Measurements from ENCODE around the gene LRIG1. TPM values are rescaled to one million over a fixed set of nuclear protein-coding genes. Genes with fewer than 3 reads are reported as not detected.
A peak's percentile ranks its signal among the peaks of the same experiment; 100 is the strongest.

LRIG1 gene
- total RNA-seq, 4 donors from 2014 or later = 44.2 to 96.2 (median 57.6) TPM

DNA sequence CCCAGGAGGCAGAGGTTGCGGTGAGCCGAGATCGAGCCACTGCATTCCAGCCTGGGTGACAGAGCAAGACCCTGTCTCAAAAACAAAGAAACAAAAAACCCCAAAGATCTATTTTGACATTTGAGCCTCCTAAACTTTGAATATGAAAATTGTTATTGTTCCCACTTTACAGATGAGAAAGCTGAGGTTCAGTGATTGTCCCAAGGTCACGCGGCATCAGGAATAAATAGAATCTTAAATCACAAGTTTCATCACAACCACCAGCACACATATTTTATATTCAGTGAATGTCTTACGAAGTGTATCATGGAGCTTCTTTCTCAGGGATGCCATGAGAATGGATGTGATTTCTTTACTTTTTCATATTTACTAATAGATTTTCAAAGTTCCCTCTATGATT, 5.3 kb upstream of the LRIG1 start:
- TF ChIP-seq, protein P1, sequence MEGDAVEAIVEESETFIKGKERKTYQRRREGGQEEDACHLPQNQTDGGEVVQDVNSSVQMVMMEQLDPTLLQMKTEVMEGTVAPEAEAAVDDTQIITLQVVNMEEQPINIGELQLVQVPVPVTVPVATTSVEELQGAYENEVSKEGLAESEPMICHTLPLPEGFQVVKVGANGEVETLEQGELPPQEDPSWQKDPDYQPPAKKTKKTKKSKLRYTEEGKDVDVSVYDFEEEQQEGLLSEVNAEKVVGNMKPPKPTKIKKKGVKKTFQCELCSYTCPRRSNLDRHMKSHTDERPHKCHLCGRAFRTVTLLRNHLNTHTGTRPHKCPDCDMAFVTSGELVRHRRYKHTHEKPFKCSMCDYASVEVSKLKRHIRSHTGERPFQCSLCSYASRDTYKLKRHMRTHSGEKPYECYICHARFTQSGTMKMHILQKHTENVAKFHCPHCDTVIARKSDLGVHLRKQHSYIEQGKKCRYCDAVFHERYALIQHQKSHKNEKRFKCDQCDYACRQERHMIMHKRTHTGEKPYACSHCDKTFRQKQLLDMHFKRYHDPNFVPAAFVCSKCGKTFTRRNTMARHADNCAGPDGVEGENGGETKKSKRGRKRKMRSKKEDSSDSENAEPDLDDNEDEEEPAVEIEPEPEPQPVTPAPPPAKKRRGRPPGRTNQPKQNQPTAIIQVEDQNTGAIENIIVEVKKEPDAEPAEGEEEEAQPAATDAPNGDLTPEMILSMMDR (IDR thresholded peaks at IDR 0.05) = no peak
- ATAC-seq (ENCODE audit: low FRiP score) (no peak), DNase-seq (ENCODE audit: low spot score) (no peak)

DNA sequence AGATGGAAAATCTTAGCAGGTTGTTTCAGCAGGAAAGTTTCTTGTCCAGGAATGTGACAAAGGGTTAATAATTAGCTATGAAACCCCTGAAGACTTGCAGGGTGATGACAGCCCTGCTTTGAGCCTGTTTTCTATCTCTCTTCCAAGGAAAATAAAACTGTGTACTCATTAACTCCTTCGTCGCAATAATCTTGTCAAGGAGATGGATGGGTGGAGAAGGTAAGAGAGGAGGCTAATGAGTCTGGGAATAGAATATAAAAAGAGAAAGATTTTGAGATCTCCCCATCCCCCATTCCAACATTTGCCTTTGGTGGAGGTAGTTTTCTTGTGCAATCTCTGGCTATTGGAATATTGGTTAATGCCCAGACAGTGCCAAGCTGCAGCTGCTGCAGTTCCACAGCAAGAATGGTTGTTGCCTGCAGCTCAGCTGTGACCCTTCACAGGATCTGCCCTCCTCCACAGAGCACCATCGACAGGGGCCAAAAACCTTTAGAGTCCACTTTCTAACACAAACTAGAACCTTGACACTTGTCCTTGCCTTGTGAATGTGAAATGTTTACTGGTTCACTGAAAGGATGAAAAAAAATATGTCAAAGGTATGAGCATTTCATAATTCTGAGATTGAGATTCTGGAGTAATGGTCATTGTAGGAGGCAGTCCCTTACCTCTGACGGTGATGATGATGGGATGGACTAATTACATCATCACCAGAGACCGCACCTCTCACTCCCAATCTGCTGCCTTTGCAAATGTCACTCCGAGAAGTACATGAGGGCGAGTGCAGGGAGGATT, 4.2 kb upstream of the LRIG1 start:
- TF ChIP-seq, protein P1 (IDR thresholded peaks at IDR 0.05) = no peak
- ATAC-seq (ENCODE audit: low FRiP score) = no peak
- DNase-seq (ENCODE audit: low spot score) = no peak

DNA sequence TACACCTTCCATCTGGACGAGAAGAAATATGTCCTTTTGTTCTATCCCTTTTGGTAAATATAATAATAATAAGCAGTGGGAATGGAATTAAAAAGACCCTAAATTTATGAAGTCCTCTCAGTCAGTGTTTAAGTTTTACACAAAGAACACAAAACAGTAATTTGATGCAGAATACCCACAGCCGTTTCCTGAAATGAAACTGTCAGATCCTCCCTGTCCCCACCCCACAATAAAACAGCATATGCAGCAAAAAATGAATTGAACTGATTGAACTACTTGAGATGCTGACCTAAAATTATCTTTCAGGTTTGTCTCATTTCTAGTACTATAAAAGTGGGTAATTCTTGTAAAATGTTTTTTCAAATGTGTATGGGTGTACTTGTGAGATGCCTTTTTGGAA, 2.2 kb upstream of the LRIG1 start:
- ATAC-seq (ENCODE audit: low FRiP score) = no peak
- TF ChIP-seq, protein P1 (IDR thresholded peaks at IDR 0.05) = no peak
- no peak for DNase-seq (ENCODE audit: low spot score)

DNA sequence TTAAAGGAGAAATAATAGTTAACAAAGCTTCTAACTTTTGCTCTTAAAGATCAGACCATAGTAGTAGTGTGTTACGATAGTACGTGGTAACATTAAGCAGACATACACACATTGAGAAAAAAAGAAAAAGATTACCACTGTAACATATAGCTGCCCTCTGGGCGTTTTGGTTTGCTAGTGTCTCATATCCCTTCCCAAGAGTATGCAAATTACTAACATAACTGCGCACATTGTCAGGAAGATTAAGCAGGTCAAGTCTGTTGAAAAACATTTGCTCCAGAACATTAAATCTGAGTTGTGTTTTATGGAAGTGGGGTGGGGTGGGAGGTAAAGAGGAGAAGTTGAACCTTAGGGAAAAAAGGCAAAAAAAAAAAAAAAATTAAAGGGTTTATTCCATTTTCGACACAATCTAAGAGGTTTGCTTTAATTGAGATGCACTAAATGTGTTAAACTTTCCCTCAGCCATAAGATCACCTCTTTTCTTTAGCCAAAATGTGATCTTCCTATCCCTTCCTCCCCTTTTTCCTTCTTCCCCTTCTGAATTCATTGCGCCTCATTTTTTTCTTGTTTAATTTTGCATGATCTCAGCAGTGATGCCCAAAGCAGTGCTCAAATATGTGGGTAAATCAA, 1.5 kb upstream of the LRIG1 start:
- TF ChIP-seq, protein P1 (IDR thresholded peaks at IDR 0.05) = no peak
- ATAC-seq (ENCODE audit: low FRiP score) = no peak
- no peak for DNase-seq (ENCODE audit: low spot score)

DNA sequence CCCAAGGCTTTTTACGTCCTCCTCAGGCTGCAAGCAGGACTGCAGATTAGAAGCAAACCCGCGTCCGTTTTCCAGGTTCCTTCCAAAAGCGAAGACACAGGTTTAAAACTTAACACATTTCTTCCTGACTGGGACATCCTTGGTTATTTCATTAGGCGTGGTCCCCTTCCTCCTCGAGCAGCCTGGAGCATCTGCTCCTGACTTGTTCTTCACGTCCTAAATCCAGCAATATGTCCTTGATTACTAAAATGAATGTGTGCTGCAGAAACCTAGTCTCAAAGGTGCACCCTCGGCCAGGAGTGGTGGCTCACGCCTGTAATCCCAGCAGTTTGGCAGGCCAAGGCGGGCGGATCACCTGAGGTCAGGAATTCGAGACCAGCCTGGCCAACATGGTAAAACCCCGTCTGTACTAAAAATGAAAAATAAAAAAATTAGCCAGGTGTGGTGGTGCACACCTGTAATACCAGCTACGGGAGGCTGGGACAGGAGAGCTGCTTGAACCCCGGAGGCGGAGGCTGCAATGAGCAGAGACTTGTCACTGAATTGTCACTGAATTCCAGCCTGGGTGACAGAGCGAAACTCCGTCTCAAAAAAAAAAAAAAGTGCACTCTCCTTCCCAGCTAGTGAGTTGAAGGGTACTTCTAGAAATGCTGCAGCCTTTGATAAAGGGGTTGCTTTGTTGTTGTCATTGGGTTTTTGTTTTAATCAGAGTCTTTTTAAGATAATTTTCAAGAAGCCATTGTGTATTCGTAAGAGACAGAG, 842 bp upstream of the LRIG1 start:
- DNase-seq (ENCODE audit: low spot score) (no peak), ATAC-seq (ENCODE audit: low FRiP score) (no peak)
- TF ChIP-seq, protein P1 (IDR thresholded peaks at IDR 0.05) = no peak

DNA sequence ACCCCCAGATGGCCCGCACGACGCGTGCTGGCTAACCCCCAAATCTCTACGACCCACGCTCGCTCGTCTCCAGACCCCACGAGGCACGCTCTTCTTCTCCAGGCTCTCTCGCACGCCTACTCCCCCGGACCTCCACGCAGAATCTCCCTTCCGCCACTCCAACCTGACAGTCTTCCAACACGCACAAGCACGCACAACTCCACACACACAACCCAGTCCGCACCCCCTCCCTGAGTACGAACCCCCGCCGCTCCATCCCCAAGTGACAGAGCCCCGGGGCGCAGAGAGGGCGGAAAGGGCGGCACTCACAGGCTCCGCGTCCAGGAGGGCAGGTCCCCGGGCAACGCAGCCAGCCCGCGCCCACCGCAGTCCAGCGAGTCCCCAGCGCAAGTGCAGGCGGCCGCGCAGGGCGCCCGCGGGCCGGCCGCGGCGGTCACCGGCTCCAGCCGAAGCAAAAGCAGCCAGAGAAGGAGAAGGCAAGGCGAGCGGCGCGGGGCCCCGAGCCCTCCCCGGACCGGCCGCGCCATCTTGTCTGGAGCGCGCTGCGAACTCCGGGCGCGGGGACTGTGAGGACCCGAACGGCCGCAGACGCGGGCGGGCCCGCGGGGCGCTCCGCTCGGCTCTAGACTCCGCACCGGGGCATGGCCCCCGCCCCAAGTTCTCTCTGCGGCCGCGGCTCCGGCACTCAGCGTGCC, 794 bp downstream of the LRIG1 start:
- TF ChIP-seq, protein P1 (IDR thresholded peaks at IDR 0.05) = no peak
- DNase-seq (ENCODE audit: low spot score) = no peak
- ATAC-seq (ENCODE audit: low FRiP score) = peak; percentile 2

Data from omental fat pad (tissue), 4 donors.